ENCODE data around the gene REXO1. TPM values are rescaled to one million over a fixed set of nuclear protein-coding genes. Genes with fewer than 3 reads are reported as not detected.

REXO1 gene
- polyA plus RNA-seq, 2 of the 4 experiments (the other 2 are of a cell fraction): 5.6 to 13.8 TPM

DNA sequence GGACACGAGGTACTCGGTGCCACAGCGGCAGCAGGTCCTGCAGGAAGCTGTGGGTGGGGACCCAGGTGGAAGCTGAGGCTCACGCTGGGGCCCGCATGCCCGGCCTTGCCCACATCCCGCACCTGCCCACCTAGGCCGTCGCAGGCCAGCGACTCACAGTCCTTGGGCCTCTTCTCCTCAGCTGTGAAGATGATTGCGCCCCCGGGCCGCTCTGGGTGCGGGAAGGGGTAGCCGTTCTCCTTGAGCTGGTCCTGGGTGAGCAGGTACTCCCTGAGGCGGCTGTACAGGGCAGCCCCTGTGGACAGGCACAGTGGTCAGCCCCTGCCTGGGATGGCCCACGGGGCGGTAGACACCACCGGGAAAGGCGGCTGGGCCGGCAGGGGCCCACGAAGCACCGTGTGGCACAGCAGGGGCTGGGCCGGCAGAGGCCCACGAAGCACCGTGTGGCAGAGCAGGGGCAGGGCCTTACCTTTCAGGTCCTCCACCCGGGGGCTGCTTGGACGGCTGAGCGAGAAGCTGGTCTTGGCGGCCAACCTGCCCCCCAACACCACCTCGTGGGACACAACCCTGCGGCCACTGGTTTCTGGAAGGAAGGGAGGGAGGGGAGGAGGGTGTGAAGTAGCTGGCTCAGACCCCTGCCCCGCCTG is 29.6 kb downstream of the REXO1 start:
- no peaks in the 10 kb centered on the region for H3K9me3 ChIP-seq
- H3K4me1 ChIP-seq: no peaks in the 10 kb centered on the region
- ATAC-seq (no peak), FAIRE-seq (no peak), DNase-seq (ENCODE audit: low read depth in 1 of 2, low spot score in 1 of 2) (no peak)
- no peak overlapping the region for H3K27ac ChIP-seq
- ChIA-PET POLR2A (no interaction called here), CTCF (interaction anchor here (0.7 to 14.1 kb wide), 3 partner anchors 7 to 147 kb away, joined by 4 to 212 read pairs (median 7); no protein-coding TSS in a partner anchor)
- H3K4me3 ChIP-seq: no peak overlapping the region
- no peak for TF ChIP-seq HOXB13 (CRISPR knock-in tag; IDR thresholded peaks at IDR 0.05; ENCODE audit: low read depth)
- no peak for TF ChIP-seq USF2 (IDR thresholded peaks at IDR 0.05)
- TF ChIP-seq RNF2 (IDR thresholded peaks at IDR 0.05; ENCODE audit: borderline replicate concordance, low read depth): no peak
- TF ChIP-seq HEYL (CRISPR knock-in tag; IDR thresholded peaks at IDR 0.05): no peak
- no peak for TF ChIP-seq HOXA7 (CRISPR knock-in tag; IDR thresholded peaks at IDR 0.05)
- no peak for TF ChIP-seq HOXB5 (CRISPR knock-in tag; IDR thresholded peaks at IDR 0.05)
- no peak for TF ChIP-seq MAFK (IDR thresholded peaks at IDR 0.05; ENCODE audit: partially characterized antibody)
- no peak for TF ChIP-seq CEBPB (IDR thresholded peaks at IDR 0.05)
- no peak for TF ChIP-seq JUN (IDR thresholded peaks at IDR 0.05)
- no peak for TF ChIP-seq POLR2A (IDR thresholded peaks at IDR 0.05; ENCODE audit: low read length)
- no peak for TF ChIP-seq CBX2 (IDR thresholded peaks at IDR 0.05; ENCODE audit: borderline replicate concordance, low read depth)
- TF ChIP-seq HMGXB4 (CRISPR knock-in tag; IDR thresholded peaks at IDR 0.05; ENCODE audit: borderline replicate concordance): no peak
- no peak for TF ChIP-seq E2F6 (IDR thresholded peaks at IDR 0.05; ENCODE audit: borderline replicate concordance, low read depth)
- TF ChIP-seq EP300 (IDR thresholded peaks at IDR 0.05): no peak
- no peak overlapping the region for H3K4me2 ChIP-seq
- WGBS (ENCODE audit: missing lambda C conversion rate): 92% methylated on average over 5 of the region's 33 CpGs

DNA sequence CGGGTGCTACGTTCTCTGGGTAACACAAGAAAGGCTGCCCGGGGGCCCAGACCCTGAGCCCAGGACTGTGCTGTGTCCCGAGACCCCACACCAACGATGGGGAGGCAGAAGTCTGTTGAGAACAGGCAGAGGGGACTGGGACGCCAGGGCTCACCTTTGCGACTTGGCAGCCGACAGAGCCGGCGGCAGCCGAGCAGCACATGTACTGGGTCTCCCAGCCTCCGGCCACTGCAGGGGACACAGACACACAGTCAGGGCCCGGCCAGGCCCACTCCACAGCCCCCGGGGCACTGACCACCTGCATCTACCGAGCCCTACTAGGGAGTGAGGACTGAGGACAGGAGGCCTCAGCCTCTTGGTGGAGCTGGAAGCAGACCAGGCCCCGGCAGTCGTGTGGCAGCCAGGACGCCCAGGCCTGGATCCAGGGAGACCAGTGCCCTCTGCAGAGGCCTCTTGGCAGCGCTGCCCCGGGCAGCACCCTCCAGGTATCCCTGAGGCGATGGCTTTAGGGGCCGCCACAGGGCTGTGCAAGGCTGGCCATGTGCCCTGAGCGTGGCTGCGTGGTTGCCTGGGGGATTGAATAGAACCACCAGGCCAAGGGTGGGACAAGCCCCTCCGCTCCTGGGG is 30.6 kb downstream of the REXO1 start:
- Histone ChIP-seq H3K4me3 (no peak overlapping the region), H3K9me3 (no peaks in the 10 kb centered on the region), H3K4me1 (peaks cover 5% of the 10 kb centered on the region; the same call in 1 of the 3 replicates), H3K27ac (no peak overlapping the region), H3K4me2 (no peak overlapping the region)
- CTCF ChIA-PET: interaction anchor here (1.6 to 14.1 kb wide), 3 partner anchors 8 to 271 kb away, joined by 5 to 212 read pairs (median 7); no protein-coding TSS in a partner anchor
- FAIRE-seq: no peak
- no peak for ATAC-seq
- POLR2A ChIA-PET: no interaction called here
- no peak for DNase-seq (ENCODE audit: low read depth in 1 of 2, low spot score in 1 of 2)
- no peak for TF ChIP-seq RAD21 (conservative IDR thresholded peaks at IDR 0.05 in 1 of 2, IDR thresholded peaks at IDR 0.05 in 1 of 2)
- TF ChIP-seq, protein P1, sequence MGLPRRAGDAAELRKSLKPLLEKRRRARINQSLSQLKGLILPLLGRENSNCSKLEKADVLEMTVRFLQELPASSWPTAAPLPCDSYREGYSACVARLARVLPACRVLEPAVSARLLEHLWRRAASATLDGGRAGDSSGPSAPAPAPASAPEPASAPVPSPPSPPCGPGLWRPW (IDR thresholded peaks at IDR 0.05): no peak
- TF ChIP-seq POLR2AphosphoS2 (conservative IDR thresholded peaks at IDR 0.05; ENCODE audit: low read length): no peak
- TF ChIP-seq RARB (CRISPR knock-in tag; IDR thresholded peaks at IDR 0.05): no peak
- no peak for TF ChIP-seq ATOH8 (CRISPR knock-in tag; IDR thresholded peaks at IDR 0.05; ENCODE audit: low read depth)
- TF ChIP-seq, protein P2, sequence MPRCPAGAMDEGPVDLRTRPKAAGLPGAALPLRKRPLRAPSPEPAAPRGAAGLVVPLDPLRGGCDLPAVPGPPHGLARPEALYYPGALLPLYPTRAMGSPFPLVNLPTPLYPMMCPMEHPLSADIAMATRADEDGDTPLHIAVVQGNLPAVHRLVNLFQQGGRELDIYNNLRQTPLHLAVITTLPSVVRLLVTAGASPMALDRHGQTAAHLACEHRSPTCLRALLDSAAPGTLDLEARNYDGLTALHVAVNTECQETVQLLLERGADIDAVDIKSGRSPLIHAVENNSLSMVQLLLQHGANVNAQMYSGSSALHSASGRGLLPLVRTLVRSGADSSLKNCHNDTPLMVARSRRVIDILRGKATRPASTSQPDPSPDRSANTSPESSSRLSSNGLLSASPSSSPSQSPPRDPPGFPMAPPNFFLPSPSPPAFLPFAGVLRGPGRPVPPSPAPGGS (IDR thresholded peaks at IDR 0.05): no peak
- no peak for TF ChIP-seq HMGXB4 (CRISPR knock-in tag; IDR thresholded peaks at IDR 0.05; ENCODE audit: borderline replicate concordance)
- no peak for TF ChIP-seq NR3C1 (IDR thresholded peaks at IDR 0.05)
- TF ChIP-seq ZNF302 (CRISPR knock-in tag; IDR thresholded peaks at IDR 0.05): no peak
- TF ChIP-seq HDAC2 (IDR thresholded peaks at IDR 0.05): no peak
- 97% methylated on average over 12 of the region's 25 CpGs for WGBS (ENCODE audit: missing lambda C conversion rate)

All from A549 (cell line).